ENCODE data around the gene GAB4.

GRCh38 chr22:16915701-16916100 lies 92.3 kb downstream of the GAB4 start:
- TF ChIP-seq POLR2AphosphoS5 (IDR thresholded peaks at IDR 0.05; ENCODE audit: borderline replicate concordance, low read depth, low read length): no peak
- no peak for TF ChIP-seq EZH2 (IDR thresholded peaks at IDR 0.05)

Measured in SK-N-MC (cell line).